H1 (cell line): Measurements from ENCODE around the gene ANKRD24. TPM values are rescaled to one million over a fixed set of nuclear protein-coding genes. Genes with fewer than 3 reads are reported as not detected.

Experiments
- CEBPB ChIP-seq: IDR thresholded peaks from 2 replicates; pipeline ENCODE4 v1.6.1; 2012; ENCODE audit warnings: low read depth, low read length
- SIX5 ChIP-seq: IDR thresholded peaks from 2 replicates; pipeline ENCODE4 v1.6.1; 2011; ENCODE audit warnings: mild to moderate bottlenecking, low read depth, low read length
- polyA plus RNA-seq, 7 experiments: library from polyadenylated mRNA; depleted of rRNA in 3 of 7; stranded (reverse) in 5 of 7; unstranded in 2 of 7; fragments of >200 nt in 5 of 7; fragments of 200-250 nt in 2 of 7; gene quantifications; 1 replicate in 5 of 7; 2 replicates in 1 of 7; 4 replicates in 1 of 7; pipeline versions ENCODE4 v1.2.1 to v1.2.3, GENCODE V29; 2011 to 2013; ENCODE audit warnings: missing spikeins in 2 of 7, mixed read lengths in 2 of 7
- total RNA-seq: library from RNA; stranded (reverse); fragmentation: NEBNext Ultra II Directional; extraction: Animal tissue kit (Norgen Biotek cat#: 25700); gene quantifications from 2 replicates; pipeline ENCODE4 v1.2.1, GENCODE V29; 2021

Gene ANKRD24
- total and polyA plus RNA-seq, 2 of the 8 experiments (the other 6 are each of a cell fraction or from before 2014, with no cell fraction given), result 7.6 to 14.1 TPM

DNA sequence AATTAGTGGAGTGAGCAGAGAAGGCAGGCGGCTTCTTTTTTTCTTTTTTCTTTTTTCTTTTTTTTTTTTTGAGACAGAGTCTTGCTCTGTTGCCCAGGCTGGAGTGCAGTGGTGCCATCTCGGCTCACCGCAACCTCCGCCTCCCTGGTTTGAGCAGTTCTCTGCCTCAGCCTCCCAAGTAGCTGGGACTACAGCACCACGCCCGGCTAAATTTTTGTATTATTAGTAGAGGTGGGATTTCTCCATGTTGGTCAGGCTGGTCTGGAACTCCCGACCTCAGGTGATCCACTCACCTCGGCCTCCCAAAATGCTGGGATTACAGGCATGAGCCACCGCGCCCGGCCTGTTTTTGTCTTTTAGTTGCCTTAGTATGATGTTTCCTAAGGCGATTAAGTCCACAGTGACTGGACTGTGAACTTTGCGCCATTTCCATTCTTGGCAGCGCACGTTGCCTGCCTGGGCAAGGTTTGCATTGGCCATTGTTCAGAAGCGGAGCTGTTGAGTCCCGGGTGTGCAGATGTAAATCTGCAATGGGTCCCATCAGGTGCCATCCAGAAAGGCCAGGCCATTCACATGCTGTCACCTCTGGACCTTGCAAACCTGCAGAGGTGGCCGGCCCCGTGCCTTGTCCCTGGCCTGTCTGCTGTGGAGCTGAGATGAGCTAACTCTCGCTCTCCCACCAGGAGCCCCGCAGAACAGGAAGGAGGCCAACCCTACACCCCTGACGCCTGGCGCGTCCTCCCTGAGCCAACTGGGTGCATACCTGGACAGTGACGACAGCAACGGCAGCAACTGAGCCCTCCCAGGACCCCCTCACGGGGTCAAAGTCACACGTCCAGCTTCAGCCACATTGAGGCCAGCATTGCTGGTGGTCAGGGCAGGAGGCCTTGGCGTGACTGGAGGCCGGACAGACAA lies 85.7 kb downstream of the ANKRD24 start (continued):
- TF ChIP-seq CEBPB (no peak), SIX5 (no peak)
- TF ChIP-seq, all 59 proteins: peak for 0
